BLaER1 (cell line): ENCODE results near the gene WHRN.

Experiments
- H3K27ac ChIP-seq: shearing (Covaris generic); formaldehyde crosslinking; 2 replicates; pipeline ENCODE4 v1.8.1; 2022
- H3K27me3 ChIP-seq: shearing (Covaris generic); formaldehyde crosslinking; 2 replicates; pipeline ENCODE4 v1.8.1; 2022
- H3K36me3 ChIP-seq: shearing (Covaris generic); formaldehyde crosslinking; 2 replicates; pipeline ENCODE4 v1.8.1; 2022
- H3K4me1 ChIP-seq: shearing (Covaris generic); formaldehyde crosslinking; 2 replicates; pipeline ENCODE4 v1.8.1; 2022
- H3K4me2 ChIP-seq: shearing (Covaris generic); formaldehyde crosslinking; 2 replicates; pipeline ENCODE4 v1.8.1; 2022
- H3K4me3 ChIP-seq: shearing (Covaris generic); formaldehyde crosslinking; 2 replicates; pipeline ENCODE4 v1.8.1; 2022
- H3K9ac ChIP-seq: shearing (Covaris generic); formaldehyde crosslinking; 2 replicates; pipeline ENCODE4 v1.8.1; 2022
- H3K9me3 ChIP-seq: shearing (Covaris generic); formaldehyde crosslinking; 2 replicates; pipeline ENCODE4 v1.8.1; 2022
- H4K20me1 ChIP-seq: shearing (Covaris generic); formaldehyde crosslinking; 2 replicates; pipeline ENCODE4 v1.8.1; 2022
- Cebpa-rat ChIP-seq: shearing (Covaris generic); IDR thresholded peaks from 2 replicates; pipeline ENCODE4 v1.8.1; 2022

WHRN gene

GRCh38 chr9:114442022-114442421, 63.3 kb downstream of the WHRN start:
- Histone ChIP-seq H3K4me1 (no peaks in the 10 kb centered on the region), H4K20me1 (no peaks in the 10 kb centered on the region), H3K36me3 (no peaks in the 10 kb centered on the region), H3K27ac (no peak overlapping the region), H3K4me3 (no peak overlapping the region), H3K9me3 (peaks cover 10% of the 10 kb centered on the region), H3K9ac (no peak overlapping the region), H3K27me3 (no peaks in the 10 kb centered on the region), H3K4me2 (no peak overlapping the region)
- TF ChIP-seq Cebpa-rat: no peak

- H3K9ac ChIP-seq: no peak overlapping the region
- H3K27ac ChIP-seq: no peak overlapping the region
- no peaks in the 10 kb centered on the region for H3K9me3 ChIP-seq
- no peaks in the 10 kb centered on the region for H3K4me1 ChIP-seq
- no peak overlapping the region for H3K4me2 ChIP-seq
- H3K36me3 ChIP-seq: no peaks in the 10 kb centered on the region
- H3K4me3 ChIP-seq: no peak overlapping the region
- TF ChIP-seq Cebpa-rat: no peak
- no peaks in the 10 kb centered on the region for H3K27me3 ChIP-seq
- H4K20me1 ChIP-seq: no peaks in the 10 kb centered on the region
These were observed 67.8 kb downstream of the WHRN start for GRCh38 chr9:114437401-114437893.

GRCh38 chr9:114434878-114435311, 70.4 kb downstream of the WHRN start:
- H3K4me1 ChIP-seq: no peaks in the 10 kb centered on the region
- no peak for TF ChIP-seq Cebpa-rat

GRCh38 chr9:114433720-114434255, 71.5 kb downstream of the WHRN start:
- no peak for TF ChIP-seq Cebpa-rat
- no peak overlapping the region for H3K9ac ChIP-seq
- no peak overlapping the region for H3K4me3 ChIP-seq
- no peaks in the 10 kb centered on the region for H3K9me3 ChIP-seq
- H3K4me2 ChIP-seq: no peak overlapping the region
- no peaks in the 10 kb centered on the region for H4K20me1 ChIP-seq
- no peak overlapping the region for H3K27ac ChIP-seq
- no peaks in the 10 kb centered on the region for H3K27me3 ChIP-seq
- H3K4me1 ChIP-seq: no peaks in the 10 kb centered on the region
- no peaks in the 10 kb centered on the region for H3K36me3 ChIP-seq

More at GRCh38 chr9:114434878-114435311, 70.4 kb downstream of the WHRN start:
- Histone ChIP-seq H3K36me3 (no peaks in the 10 kb centered on the region), H3K27me3 (no peaks in the 10 kb centered on the region), H3K27ac (no peak overlapping the region), H3K9me3 (no peaks in the 10 kb centered on the region), H3K9ac (no peak overlapping the region), H4K20me1 (no peaks in the 10 kb centered on the region), H3K4me3 (no peak overlapping the region), H3K4me2 (no peak overlapping the region)

- H3K9ac ChIP-seq: no peak overlapping the region
- H3K27me3 ChIP-seq: no peaks in the 10 kb centered on the region
- H3K9me3 ChIP-seq: no peaks in the 10 kb centered on the region
- H4K20me1 ChIP-seq: no peaks in the 10 kb centered on the region
- H3K4me2 ChIP-seq: no peak overlapping the region
- TF ChIP-seq Cebpa-rat: no peak
- H3K36me3 ChIP-seq: no peaks in the 10 kb centered on the region
- no peaks in the 10 kb centered on the region for H3K4me1 ChIP-seq
- H3K4me3 ChIP-seq: no peak overlapping the region
- H3K27ac ChIP-seq: no peak overlapping the region
These were observed 72.2 kb downstream of the WHRN start for GRCh38 chr9:114433086-114433485.

GRCh38 chr9:114432323-114433067, 72.8 kb downstream of the WHRN start:
- Histone ChIP-seq H3K4me2 (no peak overlapping the region), H3K4me3 (no peak overlapping the region), H3K9ac (no peak overlapping the region), H3K4me1 (no peaks in the 10 kb centered on the region), H3K27me3 (no peaks in the 10 kb centered on the region), H3K27ac (no peak overlapping the region), H4K20me1 (no peaks in the 10 kb centered on the region), H3K36me3 (no peaks in the 10 kb centered on the region), H3K9me3 (no peaks in the 10 kb centered on the region)
- no peak for TF ChIP-seq Cebpa-rat

- Histone ChIP-seq H3K4me1 (no peaks in the 10 kb centered on the region), H3K4me3 (no peak overlapping the region), H3K27ac (no peak overlapping the region), H3K36me3 (no peaks in the 10 kb centered on the region), H3K4me2 (no peak overlapping the region), H3K9me3 (no peaks in the 10 kb centered on the region), H3K9ac (no peak overlapping the region), H4K20me1 (no peaks in the 10 kb centered on the region), H3K27me3 (no peaks in the 10 kb centered on the region)
- TF ChIP-seq Cebpa-rat: no peak
These were observed 73.5 kb downstream of the WHRN start for GRCh38 chr9:114431770-114432169.

- H3K9ac ChIP-seq: no peak overlapping the region
- H4K20me1 ChIP-seq: no peaks in the 10 kb centered on the region
- no peak overlapping the region for H3K27ac ChIP-seq
- no peaks in the 10 kb centered on the region for H3K9me3 ChIP-seq
- H3K4me2 ChIP-seq: no peak overlapping the region
- H3K36me3 ChIP-seq: no peaks in the 10 kb centered on the region
- no peaks in the 10 kb centered on the region for H3K27me3 ChIP-seq
- H3K4me3 ChIP-seq: no peak overlapping the region
- TF ChIP-seq Cebpa-rat: no peak
- H3K4me1 ChIP-seq: no peaks in the 10 kb centered on the region
These were observed 74.3 kb downstream of the WHRN start for GRCh38 chr9:114431003-114431402.

- no peak overlapping the region for H3K27ac ChIP-seq
- no peaks in the 10 kb centered on the region for H3K36me3 ChIP-seq
- no peaks in the 10 kb centered on the region for H3K4me1 ChIP-seq
- no peak overlapping the region for H3K4me2 ChIP-seq
- H3K9me3 ChIP-seq: no peaks in the 10 kb centered on the region
- H4K20me1 ChIP-seq: no peaks in the 10 kb centered on the region
- H3K27me3 ChIP-seq: no peaks in the 10 kb centered on the region
- no peak overlapping the region for H3K9ac ChIP-seq
- no peak for TF ChIP-seq Cebpa-rat
- H3K4me3 ChIP-seq: no peak overlapping the region
These were observed 74.8 kb downstream of the WHRN start for GRCh38 chr9:114430457-114430856.

- no peak overlapping the region for H3K9ac ChIP-seq
- no peak overlapping the region for H3K27ac ChIP-seq
- H3K9me3 ChIP-seq: no peaks in the 10 kb centered on the region
- no peak for TF ChIP-seq Cebpa-rat
- H3K4me1 ChIP-seq: no peaks in the 10 kb centered on the region
- no peak overlapping the region for H3K4me3 ChIP-seq
- H3K4me2 ChIP-seq: no peak overlapping the region
- H3K27me3 ChIP-seq: no peaks in the 10 kb centered on the region
- H4K20me1 ChIP-seq: no peaks in the 10 kb centered on the region
- no peaks in the 10 kb centered on the region for H3K36me3 ChIP-seq
These were observed 75.8 kb downstream of the WHRN start for GRCh38 chr9:114429488-114429887.
